ENCODE results near the gene TRPC4AP. TPM values are rescaled to one million over a fixed set of nuclear protein-coding genes. Genes with fewer than 3 reads are reported as not detected.

The TRPC4AP gene, protein sequence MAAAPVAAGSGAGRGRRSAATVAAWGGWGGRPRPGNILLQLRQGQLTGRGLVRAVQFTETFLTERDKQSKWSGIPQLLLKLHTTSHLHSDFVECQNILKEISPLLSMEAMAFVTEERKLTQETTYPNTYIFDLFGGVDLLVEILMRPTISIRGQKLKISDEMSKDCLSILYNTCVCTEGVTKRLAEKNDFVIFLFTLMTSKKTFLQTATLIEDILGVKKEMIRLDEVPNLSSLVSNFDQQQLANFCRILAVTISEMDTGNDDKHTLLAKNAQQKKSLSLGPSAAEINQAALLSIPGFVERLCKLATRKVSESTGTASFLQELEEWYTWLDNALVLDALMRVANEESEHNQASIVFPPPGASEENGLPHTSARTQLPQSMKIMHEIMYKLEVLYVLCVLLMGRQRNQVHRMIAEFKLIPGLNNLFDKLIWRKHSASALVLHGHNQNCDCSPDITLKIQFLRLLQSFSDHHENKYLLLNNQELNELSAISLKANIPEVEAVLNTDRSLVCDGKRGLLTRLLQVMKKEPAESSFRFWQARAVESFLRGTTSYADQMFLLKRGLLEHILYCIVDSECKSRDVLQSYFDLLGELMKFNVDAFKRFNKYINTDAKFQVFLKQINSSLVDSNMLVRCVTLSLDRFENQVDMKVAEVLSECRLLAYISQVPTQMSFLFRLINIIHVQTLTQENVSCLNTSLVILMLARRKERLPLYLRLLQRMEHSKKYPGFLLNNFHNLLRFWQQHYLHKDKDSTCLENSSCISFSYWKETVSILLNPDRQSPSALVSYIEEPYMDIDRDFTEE
- total RNA-seq (ENCODE audit: low replicate concordance) = 102 TPM in 2 replicates
- long read RNA-seq, transcript TRPC4AP-201 (19 exons, 3,226 nt) = major isoform, 10 of 43 reads
- long read RNA-seq, partial matches to known transcripts = 24 of 43 reads
- long read RNA-seq, other reads (novel, unspliced or antisense) = 8 of 43 reads

- peaks cover 12% of the 10 kb centered on the region for H3K36me3 Mint-ChIP-seq
- peak within 1 kb of the TSS; percentile 93 for H3K27ac Mint-ChIP-seq
- no peaks in the 10 kb centered on the region for H3K27me3 Mint-ChIP-seq
- peak within 1 kb of the TSS; percentile 93 for H3K4me3 Mint-ChIP-seq
- no peaks in the 10 kb centered on the region for H3K9me3 Mint-ChIP-seq
- TF ChIP-seq, protein P1, sequence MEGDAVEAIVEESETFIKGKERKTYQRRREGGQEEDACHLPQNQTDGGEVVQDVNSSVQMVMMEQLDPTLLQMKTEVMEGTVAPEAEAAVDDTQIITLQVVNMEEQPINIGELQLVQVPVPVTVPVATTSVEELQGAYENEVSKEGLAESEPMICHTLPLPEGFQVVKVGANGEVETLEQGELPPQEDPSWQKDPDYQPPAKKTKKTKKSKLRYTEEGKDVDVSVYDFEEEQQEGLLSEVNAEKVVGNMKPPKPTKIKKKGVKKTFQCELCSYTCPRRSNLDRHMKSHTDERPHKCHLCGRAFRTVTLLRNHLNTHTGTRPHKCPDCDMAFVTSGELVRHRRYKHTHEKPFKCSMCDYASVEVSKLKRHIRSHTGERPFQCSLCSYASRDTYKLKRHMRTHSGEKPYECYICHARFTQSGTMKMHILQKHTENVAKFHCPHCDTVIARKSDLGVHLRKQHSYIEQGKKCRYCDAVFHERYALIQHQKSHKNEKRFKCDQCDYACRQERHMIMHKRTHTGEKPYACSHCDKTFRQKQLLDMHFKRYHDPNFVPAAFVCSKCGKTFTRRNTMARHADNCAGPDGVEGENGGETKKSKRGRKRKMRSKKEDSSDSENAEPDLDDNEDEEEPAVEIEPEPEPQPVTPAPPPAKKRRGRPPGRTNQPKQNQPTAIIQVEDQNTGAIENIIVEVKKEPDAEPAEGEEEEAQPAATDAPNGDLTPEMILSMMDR (conservative IDR thresholded peaks at IDR 0.05) = peak; percentile 100
- DNase-seq (ENCODE audit: extremely low spot score, unreplicated experiment) = peak; percentile 97
- peaks cover 30% of the 10 kb centered on the region for H3K4me1 Mint-ChIP-seq (ENCODE audit: unreplicated experiment)
These were observed at the start of gene TRPC4AP for GRCh38 chr20:35092524-35093266. Gene TRPC4AP, minus strand, starts transcription at chr20:35092807. Its CDS starts 26 bp downstream, at chr20:35092781.

DNA sequence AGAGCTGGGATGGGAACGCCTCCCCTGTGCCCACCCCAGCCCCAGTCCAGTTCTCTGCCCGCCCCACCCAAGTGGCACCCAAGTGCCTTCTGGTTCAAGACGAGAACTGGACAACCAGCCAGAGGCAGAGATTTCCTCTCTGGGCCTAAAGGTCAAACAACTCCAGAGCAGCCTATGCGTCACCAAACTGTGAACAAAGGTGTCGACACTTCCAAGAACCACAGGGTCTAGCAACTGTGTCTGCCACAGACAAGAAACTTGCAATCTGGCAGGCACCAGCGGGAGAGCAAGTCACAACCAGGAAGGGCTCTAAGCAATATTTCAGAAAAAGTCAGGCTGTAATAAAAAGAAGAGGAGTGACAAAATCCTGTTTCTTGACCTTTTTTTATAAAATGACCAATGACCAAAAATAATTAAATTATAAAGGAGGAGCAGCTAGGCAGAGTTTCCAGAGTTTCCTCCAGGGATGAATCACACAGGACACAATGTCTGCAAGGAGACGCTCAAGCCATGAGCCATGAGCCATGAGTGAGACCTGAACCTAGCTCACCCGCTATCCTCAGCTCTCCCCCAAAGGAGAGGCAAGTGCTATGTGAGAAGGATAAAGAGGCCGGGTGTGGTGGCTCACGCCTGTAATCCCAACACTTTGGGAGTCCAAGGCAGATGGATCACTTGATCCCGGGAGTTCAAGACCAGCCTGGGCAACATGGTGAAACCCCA, 43.4 kb upstream of the TRPC4AP start:
- TF ChIP-seq, protein P1 (conservative IDR thresholded peaks at IDR 0.05) = no peak
- peaks cover 29% of the 10 kb centered on the region for H3K36me3 Mint-ChIP-seq

GRCh38 chr20:35134880-35135279, 42.3 kb upstream of the TRPC4AP start:
- Mint-ChIP-seq H3K4me3 (no peak overlapping the region), H3K36me3 (peaks cover 32% of the 10 kb centered on the region), H3K27me3 (no peaks in the 10 kb centered on the region), H3K27ac (no peak overlapping the region), H3K9me3 (no peaks in the 10 kb centered on the region), H3K4me1 (ENCODE audit: unreplicated experiment) (no peaks in the 10 kb centered on the region)
- DNase-seq (ENCODE audit: extremely low spot score, unreplicated experiment) = no peak
- TF ChIP-seq, protein P1 (conservative IDR thresholded peaks at IDR 0.05) = no peak

More for the DNA sequence above, 43.4 kb upstream of the TRPC4AP start:
- no peaks in the 10 kb centered on the region for H3K4me1 Mint-ChIP-seq (ENCODE audit: unreplicated experiment)
- H3K4me3 Mint-ChIP-seq = no peak overlapping the region
- H3K27ac Mint-ChIP-seq = no peak overlapping the region
- no peaks in the 10 kb centered on the region for H3K9me3 Mint-ChIP-seq
- H3K27me3 Mint-ChIP-seq = no peaks in the 10 kb centered on the region
- no peak for DNase-seq (ENCODE audit: extremely low spot score, unreplicated experiment)

- TF ChIP-seq, protein P1 (conservative IDR thresholded peaks at IDR 0.05) = no peak
- H3K36me3 Mint-ChIP-seq = peaks cover 32% of the 10 kb centered on the region
- DNase-seq (ENCODE audit: extremely low spot score, unreplicated experiment) = no peak
- H3K27me3 Mint-ChIP-seq = no peaks in the 10 kb centered on the region
- no peak overlapping the region for H3K27ac Mint-ChIP-seq
- no peaks in the 10 kb centered on the region for H3K4me1 Mint-ChIP-seq (ENCODE audit: unreplicated experiment)
- no peaks in the 10 kb centered on the region for H3K9me3 Mint-ChIP-seq
- no peak overlapping the region for H3K4me3 Mint-ChIP-seq
These were observed 41.9 kb upstream of the TRPC4AP start for GRCh38 chr20:35134472-35134871.
